ENCODE measurements around the gene CAST.

- no peak for TF ChIP-seq CTCF (IDR thresholded peaks at IDR 0.05)
- TF ChIP-seq ZFX (IDR thresholded peaks at IDR 0.05; ENCODE audit: borderline replicate concordance), result no peak
Observed at GRCh38 chr5:96634881-96635280, 27.3 kb upstream of the CAST start.
